RPMI8226 (cell line): ENCODE measurements around the gene TLE2.

Experiments
- DNase-seq: peaks from one replicate; pipeline ENCODE4 v3.0.0-alpha.2; 2015

The TLE2 gene

DNA sequence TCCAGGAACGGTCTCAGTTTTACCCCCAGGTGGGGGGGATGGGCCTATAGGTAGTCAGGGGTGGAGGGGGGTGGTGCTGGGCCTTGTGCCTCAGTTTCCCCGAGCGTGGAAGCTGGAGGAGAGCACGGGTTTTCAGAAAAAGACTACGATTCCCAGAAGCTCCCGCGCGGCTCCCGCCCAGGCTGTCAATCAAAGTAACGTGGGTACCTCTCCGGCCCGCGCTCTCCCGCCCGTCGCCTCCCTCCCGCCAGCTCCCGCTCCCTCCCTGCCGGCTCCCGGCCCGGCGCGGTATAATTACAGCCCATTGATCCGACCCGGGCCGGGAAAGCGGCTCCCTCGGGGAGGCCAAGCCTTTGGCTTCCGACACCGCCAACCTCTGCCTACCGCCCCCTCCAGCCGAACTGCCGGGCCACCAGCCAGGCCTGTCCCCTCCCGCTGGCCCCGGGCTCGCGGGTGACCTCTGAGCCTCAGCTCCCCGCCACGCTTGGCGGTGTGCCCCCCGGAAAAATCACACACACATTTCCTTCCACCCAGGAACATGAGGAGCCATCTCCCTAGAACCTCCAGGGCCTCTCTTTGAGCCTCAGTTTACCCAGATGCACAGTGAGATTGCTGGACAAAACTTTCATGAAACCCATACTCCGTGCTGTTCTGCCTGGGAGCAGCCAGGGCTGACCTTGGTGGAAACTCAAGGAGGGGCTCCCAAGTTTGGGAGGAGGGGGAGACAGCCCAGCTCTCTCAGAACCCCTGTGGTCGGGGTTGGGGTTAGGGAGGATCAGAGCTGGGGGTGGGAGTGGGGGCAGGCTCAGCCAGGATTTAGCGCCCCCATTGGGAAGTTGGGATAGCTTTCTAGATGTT lies 7.3 kb upstream of the TLE2 start:
- peak; percentile 91 for DNase-seq

DNA sequence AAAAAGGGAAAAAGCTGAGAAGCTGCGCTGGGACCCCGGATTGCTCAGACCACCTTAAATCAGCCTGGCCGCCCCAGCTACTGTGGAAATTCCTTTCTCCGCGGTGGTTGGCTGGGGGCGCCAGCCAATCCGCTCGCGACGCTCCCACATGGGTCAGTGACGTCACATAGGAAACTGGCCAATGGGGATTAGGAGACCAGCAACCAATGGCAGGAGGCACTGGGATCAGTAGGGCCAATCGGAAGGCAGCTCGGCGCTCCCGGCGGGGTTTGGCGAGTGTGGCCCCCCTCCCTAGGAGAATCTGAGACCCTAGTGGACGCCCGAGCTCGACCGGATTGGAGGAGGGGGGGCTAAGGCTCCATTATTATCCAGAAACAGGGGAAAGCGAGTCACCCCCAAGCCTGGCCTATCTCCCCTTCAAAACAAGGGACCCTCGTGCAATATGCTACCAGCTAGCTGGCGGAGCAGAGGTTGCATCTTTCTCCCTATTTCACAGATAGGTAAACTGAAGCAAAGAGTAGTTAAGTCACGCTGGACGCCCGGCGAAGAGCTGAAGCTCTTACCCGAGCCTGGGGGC lies 6.5 kb upstream of the TLE2 start:
- peak; percentile 99 for DNase-seq

DNA sequence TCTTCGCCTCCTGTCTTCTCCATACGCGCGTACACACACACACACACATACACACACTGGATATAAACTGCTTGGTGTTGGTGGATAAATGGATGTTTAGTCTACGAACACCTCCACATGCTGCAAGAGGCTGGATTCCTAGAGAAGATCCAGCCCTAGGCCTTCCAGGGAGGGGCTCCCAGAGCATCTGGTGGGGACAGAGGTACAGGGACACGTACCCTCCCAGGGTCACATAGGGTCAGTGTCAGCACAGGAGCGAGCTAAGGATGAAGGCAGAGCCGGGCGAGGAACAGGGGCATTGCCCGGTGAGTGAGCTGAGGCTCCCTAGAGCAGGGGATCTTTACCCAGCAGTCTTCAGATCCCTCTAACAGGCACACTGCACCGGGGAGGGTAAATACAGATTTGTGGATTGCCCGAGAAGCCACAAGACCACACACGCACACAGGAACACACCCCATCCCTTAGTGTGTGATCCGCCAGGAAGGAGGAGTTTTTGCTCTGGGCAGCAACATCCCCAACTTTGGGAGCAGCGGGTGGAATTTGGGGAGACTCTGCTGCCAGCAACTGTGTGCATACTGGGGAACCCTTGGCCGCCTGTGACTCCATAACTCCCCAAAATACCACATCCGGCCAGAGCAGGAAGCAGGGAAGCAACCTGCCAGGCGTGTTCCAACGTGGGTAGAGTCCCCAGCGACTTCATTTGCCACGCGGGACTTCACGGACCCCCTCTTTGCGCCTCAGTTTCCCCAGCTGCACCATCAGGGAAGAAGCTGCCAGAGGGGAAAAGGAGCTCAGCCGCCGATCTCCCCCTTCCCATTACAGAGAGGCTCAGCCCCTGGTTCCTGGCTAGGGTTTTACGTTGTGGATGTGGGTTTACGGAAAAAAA lies 5.8 kb upstream of the TLE2 start:
- DNase-seq = peak; percentile 47

DNA sequence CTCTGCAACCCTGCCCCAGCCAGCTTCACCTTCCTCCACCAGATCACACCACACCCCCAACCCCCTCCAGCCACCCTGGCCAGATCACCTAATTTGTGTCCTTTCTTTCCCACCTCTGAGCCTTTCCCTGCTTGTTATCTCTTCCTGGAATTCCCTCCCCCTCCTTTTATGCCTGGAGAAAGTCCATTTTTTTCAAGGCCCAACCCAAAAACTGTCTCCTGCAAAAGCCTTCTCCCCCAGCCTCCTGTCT lies 5.3 kb upstream of the TLE2 start:
- DNase-seq = no peak

DNA sequence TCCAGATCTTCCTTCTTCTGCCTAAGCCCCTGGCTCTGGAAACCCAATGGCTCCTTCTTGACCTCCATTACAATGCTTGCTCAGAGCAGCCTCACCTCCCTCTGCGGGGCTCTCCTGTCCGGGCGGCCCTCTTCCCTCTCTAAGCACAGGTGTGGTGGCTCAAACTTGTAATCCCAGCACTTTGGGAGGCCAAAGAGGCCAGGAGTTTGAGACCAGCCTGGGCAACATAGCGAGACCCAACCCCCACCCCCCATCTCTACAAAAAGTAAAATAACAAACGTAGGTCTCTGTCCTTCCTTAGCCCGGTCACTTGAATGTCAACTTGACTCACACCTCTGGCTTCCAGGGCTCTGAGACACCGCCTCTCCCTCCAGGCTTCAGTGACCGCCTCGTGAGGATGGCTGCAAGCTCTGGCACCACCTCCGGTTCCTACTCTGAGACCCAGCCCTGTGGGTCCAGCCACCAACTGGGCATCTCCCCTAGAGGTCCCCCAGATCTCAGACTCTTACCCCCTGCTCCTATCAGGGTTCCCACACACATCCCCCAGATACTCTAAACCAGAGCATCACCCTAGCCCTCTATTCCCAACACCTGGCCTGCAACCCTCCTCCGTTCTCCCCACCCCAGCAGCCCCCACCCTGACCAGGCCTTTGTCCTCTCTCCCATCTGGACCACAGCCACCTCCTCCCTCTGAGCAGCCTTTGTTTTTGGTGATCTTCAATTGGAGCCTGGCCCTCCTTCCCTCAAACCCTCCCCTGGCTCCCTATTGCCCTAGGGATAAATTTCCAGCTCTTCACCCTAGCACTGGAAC lies 4.7 kb upstream of the TLE2 start:
- no peak for DNase-seq

DNA sequence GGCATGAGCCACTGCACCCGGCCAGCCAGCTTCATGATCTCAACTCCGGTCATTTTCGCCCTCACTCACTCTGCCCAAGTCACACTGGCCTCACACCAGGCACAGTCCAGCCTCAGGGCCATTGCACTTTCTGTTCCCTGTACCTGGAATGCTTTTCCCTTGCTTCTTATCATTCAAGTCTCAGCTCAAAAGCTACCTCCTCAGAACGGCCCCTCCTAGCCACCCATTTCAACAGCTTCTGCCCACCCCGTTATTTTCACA lies 2.5 kb upstream of the TLE2 start:
- no peak for DNase-seq

DNA sequence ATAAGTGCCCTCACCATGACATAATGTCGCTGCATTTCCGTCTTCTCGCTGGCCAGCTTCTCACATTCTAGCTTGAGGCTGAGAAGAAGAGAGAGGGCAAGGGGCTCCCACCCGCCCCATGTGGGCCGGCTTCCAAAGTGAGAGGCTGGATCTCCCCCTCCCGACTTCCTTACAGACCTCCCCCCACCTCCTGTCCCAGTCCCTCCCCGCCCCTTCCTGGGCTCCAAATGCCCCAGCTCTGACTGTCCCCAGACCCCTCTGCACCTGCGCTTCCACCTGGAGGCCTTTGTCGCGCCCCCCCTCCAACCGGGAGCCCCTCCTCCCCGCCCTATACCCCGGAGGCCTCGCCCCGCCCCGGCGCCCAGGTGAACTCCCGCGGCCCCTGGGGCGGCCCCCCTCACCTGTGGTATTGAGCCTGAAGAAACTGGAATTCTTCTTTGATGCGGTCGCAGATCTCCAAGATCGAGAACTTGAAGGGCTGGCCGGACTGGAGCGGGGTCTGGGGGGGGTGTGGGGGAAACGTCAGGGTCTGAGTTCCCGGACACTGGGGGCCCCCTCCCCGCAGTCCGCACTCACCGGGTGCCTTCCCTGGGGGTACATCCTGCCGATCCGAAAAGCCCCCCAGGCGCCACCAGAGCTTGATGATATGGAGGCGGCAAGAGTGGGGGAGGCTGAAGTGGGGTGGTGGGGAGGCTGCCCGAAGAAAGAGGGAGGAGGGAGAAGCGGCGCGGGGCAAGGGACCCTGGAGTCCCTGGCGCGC lies 595 bp downstream of the TLE2 start:
- DNase-seq = no peak

DNA sequence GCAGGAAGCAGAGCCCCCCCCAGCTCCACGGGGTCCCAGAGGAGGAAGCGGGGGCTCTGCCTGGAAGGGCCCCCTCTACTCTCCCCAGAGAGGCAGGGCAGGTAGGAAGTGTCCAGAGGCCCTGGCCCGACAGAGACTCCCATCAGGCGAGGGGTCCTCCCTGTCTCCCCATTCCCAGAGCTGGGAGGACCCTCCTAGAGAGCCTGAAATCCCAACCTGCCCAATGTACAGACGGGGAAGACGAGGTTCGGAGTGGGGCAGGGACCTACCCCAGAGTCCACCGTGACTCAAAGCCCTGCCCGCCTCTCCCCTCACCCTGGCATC lies 1.1 kb downstream of the TLE2 start:
- DNase-seq = peak; percentile 22

DNA sequence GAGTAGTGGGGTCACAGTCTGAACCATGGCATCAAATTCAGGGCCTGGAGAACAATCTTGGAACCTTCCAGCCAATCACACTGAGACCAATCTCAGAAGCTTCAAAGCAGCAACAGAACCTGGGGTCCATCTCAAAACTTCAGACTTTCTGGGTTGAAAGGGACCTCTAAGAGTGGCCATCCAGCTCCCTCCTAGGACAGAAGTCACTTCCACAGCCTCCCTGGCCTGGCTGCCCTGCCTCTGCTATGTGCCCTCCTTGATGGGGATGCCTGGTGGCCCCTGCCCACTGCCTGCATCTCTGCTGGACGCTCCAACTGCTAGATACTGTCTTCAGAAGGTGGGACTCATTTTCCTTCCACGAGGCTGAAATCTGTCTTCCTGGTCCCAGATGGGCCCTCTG lies 1.8 kb downstream of the TLE2 start:
- no peak for DNase-seq

DNA sequence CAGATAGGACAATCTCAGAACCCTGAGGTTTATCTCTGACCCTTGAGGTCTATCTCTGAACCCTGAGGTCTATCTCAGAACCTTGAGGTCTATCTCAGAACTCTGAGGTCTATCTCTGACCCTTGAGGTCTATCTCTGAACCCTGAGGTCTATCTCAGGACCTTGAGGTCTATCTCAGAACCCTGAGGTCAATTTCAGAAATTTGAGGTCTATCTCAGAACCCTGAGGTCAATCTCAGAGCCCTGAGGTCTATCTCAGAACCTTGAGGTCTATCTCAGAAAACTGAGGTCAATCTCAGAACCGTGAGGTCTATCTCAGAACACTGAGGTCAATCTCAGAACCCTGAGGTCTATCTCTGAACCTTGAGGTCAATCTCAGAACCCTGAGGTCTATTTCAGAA lies 2.3 kb downstream of the TLE2 start:
- no peak for DNase-seq

DNA sequence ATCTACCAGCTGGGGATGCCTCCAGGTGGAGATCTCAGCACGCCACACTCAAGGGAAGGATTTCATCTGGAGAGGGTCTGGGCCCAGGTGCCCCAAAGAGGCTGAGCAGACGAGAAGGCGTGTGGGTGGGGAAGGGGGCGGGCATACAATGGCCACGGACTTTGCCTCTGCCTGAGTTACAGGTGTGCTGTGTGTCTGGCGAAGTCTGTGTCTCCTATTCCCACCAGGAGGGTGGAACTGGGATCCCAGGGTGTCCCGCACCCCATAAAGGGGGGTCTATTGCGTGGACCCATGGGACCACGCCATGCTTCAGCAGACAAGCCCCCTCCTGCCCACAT lies 3.6 kb downstream of the TLE2 start:
- no peak for DNase-seq

DNA sequence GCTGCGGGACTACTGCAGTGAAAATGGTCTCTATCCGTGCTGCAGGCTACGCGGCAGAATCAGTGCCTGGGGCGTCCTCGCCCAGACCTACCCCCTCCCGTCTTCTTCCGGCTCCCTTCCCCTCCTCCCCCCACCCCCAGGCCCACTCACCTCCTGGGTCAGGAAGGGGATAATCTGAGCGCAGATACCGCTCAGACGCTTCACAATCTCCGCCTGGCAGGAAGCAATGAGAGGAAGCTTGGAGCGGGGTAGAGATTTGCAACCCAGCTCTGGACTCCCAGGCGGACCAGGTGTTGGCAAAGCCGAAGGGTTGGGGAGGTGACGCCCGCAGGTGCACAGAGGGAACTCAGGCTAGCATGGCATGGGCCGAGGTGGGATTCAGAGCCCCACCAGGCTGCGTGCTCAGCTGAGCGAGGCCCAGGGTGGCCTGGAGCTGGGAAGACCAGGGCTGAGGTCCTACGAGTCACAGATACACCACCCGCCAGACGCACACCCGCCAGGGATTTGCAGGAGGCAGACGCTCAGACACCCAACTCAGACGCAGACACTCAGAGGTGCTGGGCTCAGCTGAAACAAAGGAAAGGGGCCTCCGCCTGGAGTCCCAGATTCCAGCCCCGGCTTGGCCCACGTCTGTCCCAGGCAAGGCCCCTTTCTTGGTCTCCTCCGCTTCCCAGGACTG lies 4.1 kb downstream of the TLE2 start:
- DNase-seq = peak; percentile 69

DNA sequence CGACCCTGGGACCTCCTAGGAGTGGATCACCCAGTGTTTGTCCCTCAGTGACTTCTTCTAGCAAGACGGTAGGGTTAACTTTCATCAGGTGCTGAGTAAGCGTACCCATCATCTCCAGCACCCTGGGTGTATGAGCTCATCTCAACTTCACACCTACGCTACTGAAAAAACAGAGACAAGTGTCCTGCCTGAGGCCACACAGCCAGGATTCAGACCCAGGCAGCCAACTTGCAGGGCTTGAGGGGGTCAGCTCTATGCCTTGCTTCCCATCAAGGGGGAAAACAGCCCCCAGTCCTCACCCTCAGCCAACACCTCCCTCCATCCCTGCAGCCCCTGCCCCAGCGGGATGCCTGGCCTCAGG lies 4.6 kb downstream of the TLE2 start:
- peak; percentile 48 for DNase-seq

DNA sequence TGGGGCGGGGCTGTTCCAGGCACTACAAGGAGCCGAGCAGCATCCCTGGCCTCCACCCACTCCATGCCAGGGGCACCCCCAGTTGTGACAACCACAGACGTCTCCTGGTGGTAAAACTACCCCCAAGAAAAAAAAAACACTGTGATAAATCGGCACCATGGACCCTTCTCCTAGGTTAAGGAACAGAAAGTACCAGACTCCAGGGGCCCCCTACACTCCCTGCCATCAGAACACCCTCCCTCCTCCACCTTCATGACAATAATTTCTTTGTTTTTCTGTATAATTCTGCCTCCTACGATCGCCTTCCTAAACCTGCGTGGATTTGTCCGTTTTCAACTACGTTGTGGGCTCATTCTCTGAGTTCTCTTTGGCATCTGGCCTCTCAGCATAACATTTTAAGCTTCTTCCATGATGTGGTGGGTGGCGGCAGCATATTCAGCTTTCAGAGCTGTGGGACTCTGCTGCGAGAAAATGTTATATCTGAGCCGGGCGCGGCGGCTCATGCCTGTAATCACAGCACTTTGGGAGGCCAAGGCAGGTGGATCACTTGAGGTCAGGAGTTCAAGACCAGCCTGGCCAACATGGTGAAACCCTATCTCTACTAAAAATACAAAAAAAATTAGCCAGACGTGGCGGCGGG lies 8.6 kb downstream of the TLE2 start:
- no peak for DNase-seq

DNA sequence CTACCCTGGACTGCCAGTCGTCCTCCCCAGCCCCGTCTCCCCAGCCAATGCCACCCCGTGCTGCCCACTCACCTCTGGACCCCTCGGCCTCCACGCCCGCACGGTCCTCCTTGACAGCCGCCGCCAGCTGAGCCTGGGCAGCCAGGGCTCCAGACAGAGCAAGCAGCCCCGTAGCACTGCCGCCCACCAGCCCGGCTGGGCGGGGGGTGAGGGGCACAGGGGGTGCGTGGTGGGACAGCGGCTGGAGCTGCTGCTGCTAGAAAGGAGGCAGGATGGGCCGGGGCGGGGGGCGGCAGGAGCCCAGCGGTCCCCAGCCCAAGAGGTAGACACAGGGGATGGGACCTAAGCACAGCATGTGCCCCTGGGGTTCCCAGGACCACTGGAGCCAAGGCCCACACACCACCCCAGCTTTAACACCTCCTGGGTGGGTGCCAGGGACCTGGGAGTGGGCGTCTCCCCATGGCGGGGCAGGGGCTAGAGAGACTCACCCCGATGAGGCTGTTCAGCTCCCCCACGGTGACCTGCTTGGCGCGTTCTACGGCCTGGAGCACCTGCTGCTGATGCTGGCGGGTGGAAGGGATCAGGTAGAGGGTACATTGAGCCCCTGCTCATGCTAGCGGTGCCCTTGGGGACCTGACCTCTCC lies 9.7 kb downstream of the TLE2 start:
- peak; percentile 19 for DNase-seq

DNA sequence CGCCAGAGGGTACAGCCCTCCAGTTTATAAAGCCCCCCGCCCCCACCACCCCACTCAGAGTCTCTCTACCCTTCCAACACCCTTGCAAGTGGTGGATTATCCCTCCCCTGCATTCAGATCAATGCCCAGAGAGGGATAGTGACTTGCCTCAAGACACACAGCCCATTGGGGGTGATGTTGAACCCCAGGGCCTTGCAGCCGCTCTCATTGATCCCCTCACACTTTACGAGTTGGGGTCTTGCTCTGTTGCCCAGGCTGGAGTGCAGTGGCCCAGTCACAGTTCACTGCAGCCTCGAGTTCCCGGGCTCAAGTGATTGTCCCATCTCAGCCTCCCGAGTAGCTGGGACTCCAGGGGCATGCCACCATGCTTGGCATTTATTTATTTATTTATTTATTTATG lies 11.2 kb downstream of the TLE2 start:
- no peak for DNase-seq

DNA sequence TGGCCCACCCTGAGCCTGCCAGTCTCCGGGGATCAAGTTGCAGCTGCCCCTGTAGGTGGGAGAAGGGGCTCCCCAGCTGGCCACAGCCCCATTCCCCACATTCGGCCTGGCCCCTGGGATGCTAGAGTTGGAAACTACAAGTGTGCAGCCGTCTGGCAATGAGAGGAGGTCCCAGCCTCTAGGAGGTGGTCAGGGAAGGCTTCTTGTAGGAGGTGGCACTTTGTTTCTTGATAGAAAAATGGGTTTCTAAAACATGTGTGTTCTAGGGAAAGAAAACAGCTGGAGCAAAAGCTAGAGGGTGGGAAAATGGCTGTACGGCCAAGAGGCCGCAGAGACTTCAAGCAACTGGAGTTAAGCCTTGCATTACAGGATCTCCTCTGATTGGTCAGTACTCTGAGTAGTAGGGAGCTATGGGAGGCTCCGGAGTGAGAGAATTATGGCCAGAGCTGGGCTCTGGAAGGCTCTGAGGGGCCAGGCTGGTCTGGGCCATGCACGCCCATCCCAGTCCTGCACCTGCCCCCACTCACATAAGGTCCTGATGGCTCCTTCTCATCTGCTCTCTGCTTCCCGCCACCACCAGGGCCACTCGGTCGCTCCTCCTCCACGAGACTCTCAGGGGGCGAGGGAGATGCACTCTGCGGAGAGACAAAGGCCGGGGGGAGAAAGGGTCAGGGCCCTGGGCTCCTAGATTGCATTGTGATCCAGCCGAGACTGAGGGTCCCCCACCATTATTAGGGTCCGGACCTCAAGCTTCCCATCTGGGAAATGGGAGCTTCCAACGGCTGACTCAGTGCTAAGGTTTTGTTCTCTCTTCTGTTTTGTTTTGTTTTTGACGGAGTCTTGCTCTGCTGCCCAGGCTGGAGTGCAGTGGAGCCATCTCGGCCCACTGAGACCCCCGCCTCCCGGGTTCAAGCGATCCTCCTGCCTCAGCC lies 13.7 kb downstream of the TLE2 start:
- peak; percentile 23 for DNase-seq

DNA sequence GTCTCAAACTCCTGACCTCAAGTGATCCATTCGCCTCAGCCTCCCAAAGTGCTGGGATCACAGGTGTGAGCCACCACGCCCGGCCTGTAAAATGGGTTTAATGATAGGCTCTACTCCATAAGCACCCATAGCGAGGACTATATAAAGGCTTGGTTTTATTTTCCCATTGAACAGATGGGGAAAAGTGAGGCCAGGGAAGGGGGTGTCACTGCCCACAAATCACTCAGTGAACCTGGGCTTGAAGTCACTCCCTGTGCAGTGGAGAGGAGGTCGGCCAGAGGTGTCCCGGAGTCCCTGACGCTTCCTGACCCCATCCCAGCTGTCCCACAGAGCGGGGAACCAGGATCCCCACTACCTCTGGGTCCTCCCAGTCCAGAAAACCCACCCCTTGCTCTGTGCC lies 14.9 kb downstream of the TLE2 start:
- DNase-seq = no peak

DNA sequence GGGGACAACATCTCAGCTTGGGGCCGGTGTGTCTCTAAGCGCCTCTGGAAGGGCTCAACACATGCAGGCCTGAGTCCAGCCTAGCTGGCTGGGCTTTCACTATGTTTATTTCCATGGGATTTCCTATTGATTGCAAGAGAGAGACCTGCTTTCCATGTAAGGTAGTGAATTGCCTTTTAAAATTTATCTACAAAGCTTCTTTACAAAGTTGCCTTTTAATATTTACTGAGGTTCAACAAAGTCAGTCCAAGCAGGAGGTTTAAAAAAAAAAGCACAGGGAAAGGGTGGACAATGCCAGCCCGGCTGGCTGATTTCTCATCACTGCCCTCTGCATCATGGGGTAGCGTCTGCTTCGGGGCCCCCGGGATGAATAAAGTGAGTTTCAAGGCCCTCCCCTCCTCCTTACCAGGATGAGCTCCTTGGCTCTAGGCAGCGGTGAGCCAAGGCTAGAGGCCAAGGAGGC lies 15.8 kb downstream of the TLE2 start:
- DNase-seq = no peak

DNA sequence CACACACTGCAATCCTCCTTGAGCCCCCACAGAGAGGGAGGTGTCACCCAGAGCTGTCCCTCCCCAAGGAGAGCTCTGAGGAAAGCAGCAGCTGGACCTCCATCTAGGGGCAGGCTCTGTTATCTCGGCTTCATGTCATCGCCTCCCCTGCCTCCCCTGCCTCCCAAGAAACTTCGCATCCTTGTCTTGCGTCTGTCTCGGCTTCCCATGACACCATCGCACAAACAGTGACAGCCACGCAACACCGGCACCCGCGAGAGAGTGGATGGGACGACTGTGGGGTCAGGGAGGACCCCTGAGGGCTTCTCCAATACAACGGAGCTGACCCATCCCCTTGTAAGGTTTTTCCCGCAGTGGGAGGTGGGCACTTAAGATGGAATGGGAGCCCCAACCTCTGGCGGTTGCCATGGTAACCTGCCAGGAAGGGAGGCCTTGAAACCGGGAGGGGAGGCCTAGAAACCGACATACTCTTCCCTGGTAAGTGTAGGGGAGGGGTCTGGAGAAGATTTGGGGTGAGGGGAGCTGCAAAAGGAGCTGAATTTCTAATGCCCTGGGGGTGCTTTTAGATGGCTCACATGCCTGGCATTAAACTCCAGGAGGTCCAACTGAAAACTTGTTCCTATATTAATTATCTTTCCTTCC lies 16.3 kb downstream of the TLE2 start:
- DNase-seq = no peak
